ENCODE results near the gene DUSP18.

DNA sequence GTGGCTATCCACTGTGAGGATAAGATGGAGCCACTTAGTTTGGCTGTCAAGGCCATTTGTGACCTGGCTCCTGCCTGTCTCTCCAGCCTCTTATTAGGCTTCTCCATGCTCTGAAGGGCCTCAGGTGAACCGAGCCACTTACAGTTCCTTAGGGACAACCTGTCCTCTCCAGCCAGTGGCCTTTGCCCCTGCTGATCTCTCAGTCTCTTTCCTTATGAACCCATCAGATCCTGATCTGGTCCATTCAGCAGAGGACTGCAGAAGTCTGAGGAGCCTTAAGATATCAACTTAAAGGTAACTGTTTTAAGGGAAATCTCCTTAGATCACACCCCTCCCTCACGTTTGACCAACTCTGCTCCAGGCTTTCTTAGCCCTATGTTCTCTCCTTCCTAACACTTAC, 2.4 kb downstream of the DUSP18 start:
- TF ChIP-seq, protein P1, sequence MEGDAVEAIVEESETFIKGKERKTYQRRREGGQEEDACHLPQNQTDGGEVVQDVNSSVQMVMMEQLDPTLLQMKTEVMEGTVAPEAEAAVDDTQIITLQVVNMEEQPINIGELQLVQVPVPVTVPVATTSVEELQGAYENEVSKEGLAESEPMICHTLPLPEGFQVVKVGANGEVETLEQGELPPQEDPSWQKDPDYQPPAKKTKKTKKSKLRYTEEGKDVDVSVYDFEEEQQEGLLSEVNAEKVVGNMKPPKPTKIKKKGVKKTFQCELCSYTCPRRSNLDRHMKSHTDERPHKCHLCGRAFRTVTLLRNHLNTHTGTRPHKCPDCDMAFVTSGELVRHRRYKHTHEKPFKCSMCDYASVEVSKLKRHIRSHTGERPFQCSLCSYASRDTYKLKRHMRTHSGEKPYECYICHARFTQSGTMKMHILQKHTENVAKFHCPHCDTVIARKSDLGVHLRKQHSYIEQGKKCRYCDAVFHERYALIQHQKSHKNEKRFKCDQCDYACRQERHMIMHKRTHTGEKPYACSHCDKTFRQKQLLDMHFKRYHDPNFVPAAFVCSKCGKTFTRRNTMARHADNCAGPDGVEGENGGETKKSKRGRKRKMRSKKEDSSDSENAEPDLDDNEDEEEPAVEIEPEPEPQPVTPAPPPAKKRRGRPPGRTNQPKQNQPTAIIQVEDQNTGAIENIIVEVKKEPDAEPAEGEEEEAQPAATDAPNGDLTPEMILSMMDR (conservative IDR thresholded peaks at IDR 0.05; ENCODE audit: low read depth, low read length): no peak
- TF ChIP-seq CEBPB (IDR thresholded peaks at IDR 0.05; ENCODE audit: low read depth, low read length) (no peak), POLR2A (IDR thresholded peaks at IDR 0.05; ENCODE audit: low read depth, low read length) (no peak), BHLHE40 (IDR thresholded peaks at IDR 0.05; ENCODE audit: low read depth, low read length) (no peak), RAD21 (IDR thresholded peaks at IDR 0.05; ENCODE audit: low read length) (no peak), SMC3 (IDR thresholded peaks at IDR 0.05; ENCODE audit: low read depth, low read length) (no peak)
- TF ChIP-seq, protein P2, sequence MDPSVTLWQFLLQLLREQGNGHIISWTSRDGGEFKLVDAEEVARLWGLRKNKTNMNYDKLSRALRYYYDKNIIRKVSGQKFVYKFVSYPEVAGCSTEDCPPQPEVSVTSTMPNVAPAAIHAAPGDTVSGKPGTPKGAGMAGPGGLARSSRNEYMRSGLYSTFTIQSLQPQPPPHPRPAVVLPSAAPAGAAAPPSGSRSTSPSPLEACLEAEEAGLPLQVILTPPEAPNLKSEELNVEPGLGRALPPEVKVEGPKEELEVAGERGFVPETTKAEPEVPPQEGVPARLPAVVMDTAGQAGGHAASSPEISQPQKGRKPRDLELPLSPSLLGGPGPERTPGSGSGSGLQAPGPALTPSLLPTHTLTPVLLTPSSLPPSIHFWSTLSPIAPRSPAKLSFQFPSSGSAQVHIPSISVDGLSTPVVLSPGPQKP (IDR thresholded peaks at IDR 0.05; ENCODE audit: borderline replicate concordance, low read depth, low read length): no peak
- TF ChIP-seq, protein P3, sequence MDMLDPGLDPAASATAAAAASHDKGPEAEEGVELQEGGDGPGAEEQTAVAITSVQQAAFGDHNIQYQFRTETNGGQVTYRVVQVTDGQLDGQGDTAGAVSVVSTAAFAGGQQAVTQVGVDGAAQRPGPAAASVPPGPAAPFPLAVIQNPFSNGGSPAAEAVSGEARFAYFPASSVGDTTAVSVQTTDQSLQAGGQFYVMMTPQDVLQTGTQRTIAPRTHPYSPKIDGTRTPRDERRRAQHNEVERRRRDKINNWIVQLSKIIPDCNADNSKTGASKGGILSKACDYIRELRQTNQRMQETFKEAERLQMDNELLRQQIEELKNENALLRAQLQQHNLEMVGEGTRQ (IDR thresholded peaks at IDR 0.05; ENCODE audit: low read depth, low read length): no peak
